ENCODE measurements around the gene UBE2O.
"Not testable (repeated sequence)": the region's sequence is repeated elsewhere in the genome, so short reads cannot be mapped to it uniquely, and the experiment has no call there.

UBE2O gene

DNA sequence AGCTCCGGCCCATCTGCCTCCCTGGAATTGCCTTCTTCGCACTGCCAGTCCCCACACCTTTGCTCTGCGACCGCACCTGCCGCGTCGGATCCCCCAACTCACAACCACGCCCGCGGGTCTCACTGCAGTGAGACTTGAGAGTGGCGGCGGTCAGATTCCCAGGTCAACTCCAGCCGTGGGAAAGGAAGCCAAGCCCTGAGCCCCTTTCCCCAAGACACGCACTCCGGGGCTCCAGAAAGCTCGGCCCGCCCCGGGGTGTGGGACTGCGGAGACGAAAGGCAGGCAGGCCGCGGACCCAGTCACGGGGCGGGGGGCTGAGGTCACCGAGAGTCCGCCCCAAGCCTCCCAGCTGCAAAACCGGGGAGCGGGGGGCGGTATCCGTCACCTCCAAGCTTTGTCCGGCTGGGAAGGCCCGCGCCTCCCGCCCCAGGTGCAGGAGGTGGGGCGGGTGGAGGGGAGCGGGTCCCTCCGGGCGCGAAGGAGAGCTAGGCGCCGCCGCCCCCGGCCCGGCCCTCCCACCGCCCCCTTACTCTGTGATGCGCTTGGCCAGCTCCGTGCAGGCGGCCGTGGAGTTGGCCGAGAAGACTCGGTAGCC is 99.9 kb downstream of the UBE2O start:
- no peak for DNase-seq (ENCODE audit: low read depth in 1 of 2, low spot score in 1 of 2)

DNA sequence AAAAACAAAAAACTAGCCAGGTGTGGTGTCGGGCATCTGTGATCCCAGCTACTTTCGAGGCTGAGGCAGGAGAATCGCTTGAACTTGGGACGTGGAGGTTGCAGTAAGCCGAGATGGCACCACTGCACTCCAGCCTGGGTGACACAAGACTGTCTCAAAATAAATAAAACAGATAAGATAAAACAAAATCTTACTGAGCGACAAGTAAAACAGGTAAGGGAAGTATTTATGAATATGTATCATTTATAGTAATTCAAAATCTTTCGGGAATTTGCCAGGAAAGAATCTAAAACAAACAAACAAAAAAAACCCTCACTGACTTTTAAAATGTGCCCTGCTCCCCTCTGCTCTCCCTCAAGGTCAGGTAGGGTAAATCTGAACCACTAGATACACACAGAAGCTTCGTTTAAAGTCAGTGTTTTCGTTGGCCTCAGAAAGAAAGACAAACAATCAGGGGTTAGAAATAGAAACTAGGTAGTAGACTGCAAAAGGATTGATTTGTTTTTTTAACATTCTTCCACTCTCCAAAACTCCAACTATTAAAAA is 101.4 kb downstream of the UBE2O start:
- DNase-seq (ENCODE audit: low read depth in 1 of 2, low spot score in 1 of 2) = no peak

DNA sequence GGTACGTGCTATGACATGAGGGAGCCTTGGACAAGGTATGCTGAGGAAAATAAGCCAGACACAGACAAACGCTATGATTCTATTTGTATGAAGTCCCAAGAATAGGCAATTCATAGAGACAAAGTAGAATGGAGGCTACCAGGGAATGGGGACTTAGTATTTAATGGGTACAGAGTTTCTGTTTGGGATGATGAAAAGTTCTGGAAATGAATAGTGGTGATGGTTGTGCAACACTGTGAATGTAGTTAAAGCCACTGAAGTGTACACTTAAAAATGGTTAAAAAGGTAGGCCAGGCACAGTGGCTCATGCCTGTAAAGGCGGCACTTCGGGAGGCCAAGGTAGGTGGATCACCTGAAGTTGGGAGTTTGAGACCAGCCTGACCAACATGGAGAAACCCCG is 102.5 kb downstream of the UBE2O start:
- DNase-seq (ENCODE audit: low read depth in 1 of 2, low spot score in 1 of 2) = no peak

- not testable (repeated sequence) for DNase-seq (ENCODE audit: low read depth in 1 of 2, low spot score in 1 of 2)
Measured at GRCh38 chr17:76346936-76347335, 106.0 kb downstream of the UBE2O start.

- DNase-seq (ENCODE audit: low read depth in 1 of 2, low spot score in 1 of 2) = no peak
Measured at GRCh38 chr17:76345377-76345974, 107.5 kb downstream of the UBE2O start.

GRCh38 chr17:76343106-76343505 is 109.8 kb downstream of the UBE2O start:
- no peak for DNase-seq (ENCODE audit: low read depth in 1 of 2, low spot score in 1 of 2)

- no peak for DNase-seq (ENCODE audit: low read depth in 1 of 2, low spot score in 1 of 2)
Measured at GRCh38 chr17:76341301-76341700, 111.7 kb downstream of the UBE2O start.

Measured in stimulated activated CD4-positive, alpha-beta T cell treated with anti-CD3 and anti-CD28 coated beads, Interleukin-15, amount 100 ng/mL, for 1 hour (primary cell).